DND-41 (cell line): ENCODE data around the gene HPCAL1.

Experiments used
- CTCF ChIP-seq: IDR thresholded peaks from 2 replicates; pipeline ENCODE4 v1.5.1; 2012; ENCODE audit warnings: borderline replicate concordance, low read length, moderate library complexity, mild to moderate bottlenecking; ENCODE audit not compliant: poor library complexity, severe bottlenecking; ENCODE audit errors: extremely low read depth
- EZH2 ChIP-seq: IDR thresholded peaks from 3 replicates; pipeline ENCODE4 v1.6.1; 2012; ENCODE audit warnings: borderline replicate concordance, low read depth, mild to moderate bottlenecking, moderate library complexity, low read length, inconsistent platforms; ENCODE audit not compliant: severe bottlenecking

GRCh38 chr2:10366601-10367270, 64.0 kb downstream of the HPCAL1 start:
- TF ChIP-seq CTCF = no peak
- no peak for TF ChIP-seq EZH2
